ENCODE measurements around the gene DMAC2L. TPM values are rescaled to one million over a fixed set of nuclear protein-coding genes. Genes with fewer than 3 reads are reported as not detected.

Gene DMAC2L
- polyA plus RNA-seq, 1 donor from 2014 or later = 17.1 TPM

Small RNAs within 50 kb of the gene (small RNA-seq; reads per million reads assigned to genes)
- 0 to 12.2 (median 7.3) reads per million in 3 experiments for gene MIR4504

Other genes with a start within 250 kb of the DMAC2L start
- gene VCPKMT, start 195.8 kb upstream of the DMAC2L start, polyA plus RNA-seq = 30.5 and 36.4 TPM in 2 replicates
- gene SOS2, start 80.7 kb upstream of the DMAC2L start, polyA plus RNA-seq = 25.9 and 26.2 TPM in 2 replicates
- 8.9 and 9.9 TPM in 2 replicates for gene L2HGDH, start 95 bp upstream of the DMAC2L start, polyA plus RNA-seq
- 1.8 and 3.1 TPM in 2 replicates for gene CDKL1, start 84.6 kb downstream of the DMAC2L start, polyA plus RNA-seq
- gene MAP4K5, start 220.2 kb downstream of the DMAC2L start, polyA plus RNA-seq = 110 and 148 TPM in 2 replicates
- 70.4 and 73.0 TPM in 2 replicates for gene ATL1, start 247.8 kb downstream of the DMAC2L start, polyA plus RNA-seq